Activated gamma-delta T cell (primary cell): ENCODE results near the gene KRTAP5-9.
"Not testable (repeated sequence)": the region's sequence is repeated elsewhere in the genome, so short reads cannot be mapped to it uniquely, and the experiment has no call there.

Experiments
- DNase-seq: peaks from one replicate; lab custom pipeline; 2025; lab: John Stamatoyannopoulos, UW

KRTAP5-9 gene

GRCh38 chr11:71534711-71535608 lies 13.3 kb upstream of the KRTAP5-9 start:
- not testable (repeated sequence) for DNase-seq

- no peak for DNase-seq
Observed at GRCh38 chr11:71535825-71536224, 12.4 kb upstream of the KRTAP5-9 start.

- DNase-seq, result no peak
Observed at GRCh38 chr11:71537537-71537936, 10.7 kb upstream of the KRTAP5-9 start.

GRCh38 chr11:71537977-71538665 lies 10.1 kb upstream of the KRTAP5-9 start, which contains the start of gene KRTAP5-8:
Gene KRTAP5-8 (plus strand): TSS chr11:71538025. CDS start chr11:71538056, 31 bp downstream.
- DNase-seq, result not testable (repeated sequence)

- DNase-seq, result no peak
Observed at GRCh38 chr11:71538666-71538990, 9.6 kb upstream of the KRTAP5-9 start.

GRCh38 chr11:71539017-71539416 lies 9.2 kb upstream of the KRTAP5-9 start:
- DNase-seq, result no peak

- DNase-seq, result not testable (repeated sequence)
Observed at GRCh38 chr11:71539971-71540370, 8.2 kb upstream of the KRTAP5-9 start.

- not testable (repeated sequence) for DNase-seq
Observed at GRCh38 chr11:71540521-71541304, 7.5 kb upstream of the KRTAP5-9 start.

GRCh38 chr11:71542382-71542781 lies 5.8 kb upstream of the KRTAP5-9 start:
- no peak for DNase-seq

- no peak for DNase-seq
Observed at GRCh38 chr11:71542879-71543777, 5.1 kb upstream of the KRTAP5-9 start.

- no peak for DNase-seq
Observed at GRCh38 chr11:71543866-71544265, 4.4 kb upstream of the KRTAP5-9 start.

- DNase-seq, result no peak
Observed at GRCh38 chr11:71544525-71545214, 3.5 kb upstream of the KRTAP5-9 start.

GRCh38 chr11:71545405-71545966 lies 2.7 kb upstream of the KRTAP5-9 start:
- DNase-seq, result no peak

- no peak for DNase-seq
Observed at GRCh38 chr11:71548716-71549151, 514 bp downstream of the KRTAP5-9 start.

- no peak for DNase-seq
Observed at GRCh38 chr11:71551711-71552110, 3.5 kb downstream of the KRTAP5-9 start.

GRCh38 chr11:71554996-71555395 lies 6.8 kb downstream of the KRTAP5-9 start:
- no peak for DNase-seq

- no peak for DNase-seq
Observed at GRCh38 chr11:71555508-71555907, 7.3 kb downstream of the KRTAP5-9 start.

- no peak for DNase-seq
Observed at GRCh38 chr11:71556018-71556417, 7.8 kb downstream of the KRTAP5-9 start.

GRCh38 chr11:71557257-71557656 lies 9.0 kb downstream of the KRTAP5-9 start:
- DNase-seq, result no peak

GRCh38 chr11:71558996-71559395 lies 10.8 kb downstream of the KRTAP5-9 start:
- DNase-seq, result no peak
